GM21576 (cell line): ENCODE data around the gene ARL4C.

Experiments
- ATAC-seq: cut with Tn5 transposase; IDR thresholded peaks from one replicate; pipeline ENCODE4 v1.9.1; 2021; ENCODE audit warnings: mild to moderate bottlenecking, moderate library complexity; ENCODE audit not compliant: unreplicated experiment

ARL4C gene

GRCh38 chr2:234496835-234497593 lies at the start of gene ARL4C:
ARL4C (minus strand) TSS chr2:234497081; CDS start chr2:234496586, 495 bp downstream.
- ATAC-seq: peak; percentile 45

GRCh38 chr2:234544659-234545611 lies 48.1 kb upstream of the ARL4C start:
- peak; percentile 67 for ATAC-seq

- ATAC-seq: no peak
Measured at GRCh38 chr2:234542742-234543141, 45.9 kb upstream of the ARL4C start.

- no peak for ATAC-seq
Measured at GRCh38 chr2:234537929-234538328, 41.0 kb upstream of the ARL4C start.

- no peak for ATAC-seq
Measured at GRCh38 chr2:234536178-234536965, 39.5 kb upstream of the ARL4C start.

GRCh38 chr2:234535464-234535863 lies 38.6 kb upstream of the ARL4C start:
- no peak for ATAC-seq

- ATAC-seq: no peak
Measured at GRCh38 chr2:234534515-234534914, 37.6 kb upstream of the ARL4C start.

GRCh38 chr2:234533626-234534025 lies 36.7 kb upstream of the ARL4C start:
- ATAC-seq: no peak

GRCh38 chr2:234528410-234529148 lies 31.7 kb upstream of the ARL4C start:
- ATAC-seq: no peak

GRCh38 chr2:234526711-234527110 lies 29.8 kb upstream of the ARL4C start:
- no peak for ATAC-seq

GRCh38 chr2:234521536-234521935 lies 24.7 kb upstream of the ARL4C start:
- no peak for ATAC-seq

GRCh38 chr2:234518986-234519642 lies 22.2 kb upstream of the ARL4C start:
- ATAC-seq: no peak

GRCh38 chr2:234517971-234518370 lies 21.1 kb upstream of the ARL4C start:
- no peak for ATAC-seq

- ATAC-seq: no peak
Measured at GRCh38 chr2:234514873-234515638, 18.2 kb upstream of the ARL4C start.

GRCh38 chr2:234514099-234514498 lies 17.2 kb upstream of the ARL4C start:
- no peak for ATAC-seq

GRCh38 chr2:234512884-234513669 lies 16.2 kb upstream of the ARL4C start:
- ATAC-seq: no peak

- no peak for ATAC-seq
Measured at GRCh38 chr2:234502919-234503285, 6.0 kb upstream of the ARL4C start.

GRCh38 chr2:234502285-234502918 lies 5.5 kb upstream of the ARL4C start:
- no peak for ATAC-seq
